ENCODE results near the gene CNOT2. TPM values are rescaled to one million over a fixed set of nuclear protein-coding genes. Genes with fewer than 3 reads are reported as not detected.

CNOT2 gene
- total and polyA plus RNA-seq, 9 donors, result 33.7 to 115 (median 68.0) TPM

DNA sequence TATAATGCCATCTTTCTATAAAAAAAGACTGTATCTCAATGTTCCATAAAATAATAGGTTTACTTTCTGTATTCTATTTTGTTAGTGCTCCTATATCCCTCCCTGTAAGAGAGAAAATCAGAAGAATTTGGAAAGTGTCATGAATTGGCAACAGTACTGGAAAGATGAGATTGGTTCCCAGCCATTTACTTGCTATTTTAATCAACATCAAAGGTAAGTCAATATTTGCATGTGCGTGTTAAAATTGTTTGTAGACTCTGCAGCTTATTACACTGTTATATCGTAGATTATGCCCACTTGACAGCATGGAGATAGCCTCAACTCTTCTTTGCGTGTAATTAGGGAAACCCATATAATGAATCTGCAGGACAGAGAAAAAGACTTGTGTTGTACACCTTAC is 156.9 kb downstream of the CNOT2 start:
- no peak overlapping the region for H3K4me3 ChIP-seq
- 59 to 85% (median 82%) methylated on average over 3 of the region's 3 CpGs for WGBS, 3 donors
- TF ChIP-seq EP300 (IDR thresholded peaks at IDR 0.05) (no peak), POLR2A (IDR thresholded peaks at IDR 0.05) (no peak)
- TF ChIP-seq, protein P1, sequence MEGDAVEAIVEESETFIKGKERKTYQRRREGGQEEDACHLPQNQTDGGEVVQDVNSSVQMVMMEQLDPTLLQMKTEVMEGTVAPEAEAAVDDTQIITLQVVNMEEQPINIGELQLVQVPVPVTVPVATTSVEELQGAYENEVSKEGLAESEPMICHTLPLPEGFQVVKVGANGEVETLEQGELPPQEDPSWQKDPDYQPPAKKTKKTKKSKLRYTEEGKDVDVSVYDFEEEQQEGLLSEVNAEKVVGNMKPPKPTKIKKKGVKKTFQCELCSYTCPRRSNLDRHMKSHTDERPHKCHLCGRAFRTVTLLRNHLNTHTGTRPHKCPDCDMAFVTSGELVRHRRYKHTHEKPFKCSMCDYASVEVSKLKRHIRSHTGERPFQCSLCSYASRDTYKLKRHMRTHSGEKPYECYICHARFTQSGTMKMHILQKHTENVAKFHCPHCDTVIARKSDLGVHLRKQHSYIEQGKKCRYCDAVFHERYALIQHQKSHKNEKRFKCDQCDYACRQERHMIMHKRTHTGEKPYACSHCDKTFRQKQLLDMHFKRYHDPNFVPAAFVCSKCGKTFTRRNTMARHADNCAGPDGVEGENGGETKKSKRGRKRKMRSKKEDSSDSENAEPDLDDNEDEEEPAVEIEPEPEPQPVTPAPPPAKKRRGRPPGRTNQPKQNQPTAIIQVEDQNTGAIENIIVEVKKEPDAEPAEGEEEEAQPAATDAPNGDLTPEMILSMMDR (IDR thresholded peaks at IDR 0.05), result no peak
- H3K36me3 ChIP-seq, result no peaks in the 10 kb centered on the region
- no peaks in the 10 kb centered on the region for H3K4me1 ChIP-seq (ENCODE audit: insufficient read depth)
- no peaks in the 10 kb centered on the region for H3K9me3 ChIP-seq
- DNase-seq, result no peak
- H3K27me3 ChIP-seq, result no peaks in the 10 kb centered on the region
- no peak overlapping the region for H3K27ac ChIP-seq
- intact Hi-C loops (cut with DNase I), result no loop called here

DNA sequence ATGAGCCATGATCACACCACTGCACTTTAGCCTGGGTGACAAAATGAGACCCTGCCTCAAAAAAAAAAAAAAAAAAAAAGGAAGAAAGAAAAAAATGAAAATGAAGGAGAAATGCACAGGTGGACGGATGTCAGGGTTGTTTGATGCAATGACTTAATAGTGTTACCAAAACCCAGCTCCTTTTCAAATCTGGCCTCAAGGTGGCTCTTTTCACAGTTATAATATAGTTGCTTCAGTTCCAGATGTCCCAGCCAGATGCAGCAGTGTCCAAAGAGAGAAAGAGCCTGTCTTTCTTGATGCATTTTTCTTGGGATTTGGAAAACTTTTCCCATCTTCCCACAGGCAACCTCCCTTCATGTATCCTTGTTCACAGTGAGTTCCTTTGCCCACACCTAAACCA is 159.4 kb downstream of the CNOT2 start:
- no peak for TF ChIP-seq EP300 (IDR thresholded peaks at IDR 0.05)
- TF ChIP-seq POLR2A (IDR thresholded peaks at IDR 0.05), result no peak
- H3K27ac ChIP-seq, result no peak overlapping the region
- H3K27me3 ChIP-seq, result no peaks in the 10 kb centered on the region
- no peaks in the 10 kb centered on the region for H3K9me3 ChIP-seq
- no peaks in the 10 kb centered on the region for H3K4me1 ChIP-seq (ENCODE audit: insufficient read depth)
- H3K36me3 ChIP-seq, result no peaks in the 10 kb centered on the region
- 90 to 95% (median 95%) methylated on average over 1 of the region's 1 CpG for WGBS, 3 donors
- H3K4me3 ChIP-seq, result no peak overlapping the region
- no peak for DNase-seq
- intact Hi-C loops (cut with DNase I), result no loop called here

DNA sequence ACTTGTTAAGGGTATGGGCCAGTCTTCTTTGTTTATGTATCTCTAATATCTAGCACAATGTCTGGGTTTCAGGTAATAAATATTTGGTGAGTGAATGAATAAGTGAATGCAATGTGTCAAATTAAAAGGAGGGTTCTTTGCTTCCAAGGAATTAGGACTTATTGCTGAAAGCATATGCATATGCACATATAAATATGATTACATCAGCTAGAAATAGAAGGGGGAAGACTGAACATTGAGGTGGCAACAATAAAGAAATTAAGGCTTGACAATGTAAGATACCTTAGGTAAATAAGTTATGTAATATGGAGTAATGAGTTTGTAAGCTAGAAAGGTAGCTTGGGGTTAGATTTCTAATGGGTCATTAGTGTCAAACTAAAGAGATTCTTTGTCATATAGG is 160.6 kb downstream of the CNOT2 start:
- no peak overlapping the region for H3K4me3 ChIP-seq
- H3K36me3 ChIP-seq, result no peaks in the 10 kb centered on the region
- H3K4me1 ChIP-seq (ENCODE audit: insufficient read depth), result no peaks in the 10 kb centered on the region
- H3K27me3 ChIP-seq, result no peaks in the 10 kb centered on the region
- intact Hi-C loops (cut with DNase I), result no loop called here
- H3K9me3 ChIP-seq, result no peaks in the 10 kb centered on the region
- H3K27ac ChIP-seq, result no peak overlapping the region
- DNase-seq, result no peak
- no peak for TF ChIP-seq POLR2A (IDR thresholded peaks at IDR 0.05)
- TF ChIP-seq, protein P1 (IDR thresholded peaks at IDR 0.05), result no peak
- TF ChIP-seq EP300 (IDR thresholded peaks at IDR 0.05), result no peak

Other genes starting within 250 kb of the CNOT2 start
- 1 to 10 TPM; 2.0 to 5.6 (median 3.0) TPM for gene KCNMB4, start 122.9 kb downstream of the CNOT2 start, total RNA-seq
- 1 to 10 TPM; 2.6 to 4.0 TPM for gene KCNMB4, start 122.9 kb downstream of the CNOT2 start, polyA plus RNA-seq